Thymus (tissue), 11 donors: ENCODE results near the gene SLC7A10. TPM values are rescaled to one million over a fixed set of nuclear protein-coding genes. Genes with fewer than 3 reads are reported as not detected.

Source experiments
- DNase-seq, 9 donors: peaks; one replicate each; pipeline ENCODE4 v3.0.0-alpha.2; 2013; ENCODE audit warnings: low spot score in 9 of 9, low read depth in 6 of 9, missing footprints in 1 of 9
- H3K27ac ChIP-seq, 2 donors: one replicate each; pipeline ENCODE4 v1.5.1; 2013; ENCODE audit warnings: control low read depth in 1 of 2, low read depth in 1 of 2, low read length in 1 of 2, mild to moderate bottlenecking in 1 of 2, moderate library complexity in 1 of 2
- H3K27me3 ChIP-seq, 2 donors: one replicate each; pipeline ENCODE4 v1.5.1; 2013; ENCODE audit warnings: low read length in 1 of 2; ENCODE audit not compliant: control insufficient read depth in 2 of 2, insufficient read depth in 1 of 2
- H3K36me3 ChIP-seq, 2 donors: one replicate each; pipeline ENCODE4 v1.5.1; 2013; ENCODE audit warnings: low read length in 1 of 2, mild to moderate bottlenecking in 1 of 2, moderate library complexity in 1 of 2; ENCODE audit not compliant: control insufficient read depth in 2 of 2, insufficient read depth in 2 of 2
- H3K4me1 ChIP-seq, 2 donors: one replicate each; pipeline ENCODE4 v1.5.1; 2013; ENCODE audit warnings: low read length in 2 of 2; ENCODE audit not compliant: control insufficient read depth in 2 of 2, insufficient read depth in 2 of 2
- H3K4me3 ChIP-seq, 2 donors: one replicate each; pipeline ENCODE4 v1.5.1; 2013; ENCODE audit warnings: low read length in 2 of 2, control low read depth in 1 of 2, mild to moderate bottlenecking in 1 of 2
- H3K9me3 ChIP-seq, 2 donors: one replicate each; pipeline ENCODE4 v1.5.1; 2013; ENCODE audit warnings: low read length in 1 of 2, mild to moderate bottlenecking in 1 of 2; ENCODE audit not compliant: control insufficient read depth in 2 of 2, insufficient read depth in 1 of 2
- WGBS: extraction: QIAGEN DNeasy Blood & Tissue Kit; methylation state at CpG from one replicate; pipeline ENCODE4 v1.1.7; 2013; 5-methylcytosine and 5-hydroxymethylcytosine counted together
- polyA plus RNA-seq: library from polyadenylated mRNA; stranded (reverse); fragments of 200-250 nt; gene quantifications from one replicate; pipeline ENCODE4 v1.2.3, GENCODE V29; 2013
- total RNA-seq: library from RNA; stranded (reverse); fragments of 120-200 nt; gene quantifications from one replicate; pipeline ENCODE4 v1.2.4, GENCODE V29; 2013
- donor health status: healthy.

SLC7A10 gene
- total and polyA plus RNA-seq, 2 donors, result 0.11 to 0.33 TPM

DNA sequence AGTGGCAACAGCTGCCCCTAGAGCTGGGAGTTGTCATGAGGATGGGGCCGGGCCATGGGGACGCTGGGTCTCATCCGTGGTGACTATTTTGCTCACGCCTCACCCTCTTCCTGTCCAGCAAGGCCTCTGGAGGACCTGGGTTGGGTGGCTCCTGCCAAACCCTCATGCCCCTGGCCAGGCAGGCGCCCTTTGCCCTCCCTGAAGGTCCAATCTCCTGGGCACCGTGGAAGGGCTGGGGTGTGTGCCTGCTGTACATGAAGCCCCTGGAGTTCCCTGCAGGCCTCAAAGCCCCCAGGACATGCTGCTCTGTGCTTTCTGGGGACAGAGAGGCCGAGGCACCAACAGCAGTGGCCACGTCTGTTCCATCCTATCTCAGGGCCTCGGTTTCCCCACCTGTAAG lies 17.7 kb downstream of the SLC7A10 start:
- Histone ChIP-seq H3K4me3 (no peak overlapping the region), H3K36me3 (no peaks in the 10 kb centered on the region), H3K27me3 (no peaks in the 10 kb centered on the region), H3K9me3 (no peaks in the 10 kb centered on the region), H3K27ac (no peak overlapping the region), H3K4me1 (no peaks in the 10 kb centered on the region)
- DNase-seq, result no peak
- 95% methylated on average over 9 of the region's 9 CpGs for WGBS

DNA sequence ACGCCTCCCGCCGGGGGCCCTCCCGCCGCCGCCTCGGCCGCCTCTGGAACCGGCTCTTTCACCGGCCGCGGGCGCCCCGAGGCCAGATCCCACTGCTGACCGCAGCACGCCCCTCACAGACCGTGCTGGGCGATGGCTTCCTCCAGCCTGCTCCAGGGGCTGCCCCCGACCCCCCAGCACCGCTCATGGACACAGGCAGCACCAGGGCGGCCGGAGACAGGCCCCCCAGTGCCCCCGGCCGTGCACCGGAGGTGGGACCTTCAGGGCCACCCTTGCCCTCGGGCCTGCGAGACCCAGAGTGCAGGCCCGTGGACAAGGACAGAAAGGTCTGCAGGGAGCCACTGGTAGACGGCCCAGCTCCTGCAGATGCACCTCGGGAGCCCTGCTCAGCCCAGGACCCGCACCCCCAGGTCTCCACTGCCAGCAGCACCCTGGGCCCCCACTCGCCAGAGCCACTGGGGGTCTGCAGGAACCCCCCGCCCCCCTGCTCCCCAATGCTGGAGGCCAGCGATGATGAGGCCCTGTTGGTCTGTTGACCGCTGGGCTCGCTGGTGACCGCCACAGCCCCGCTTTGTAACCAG lies 18.5 kb downstream of the SLC7A10 start:
- WGBS, result 96% methylated on average over 38 of the region's 38 CpGs
- no peak for DNase-seq

DNA sequence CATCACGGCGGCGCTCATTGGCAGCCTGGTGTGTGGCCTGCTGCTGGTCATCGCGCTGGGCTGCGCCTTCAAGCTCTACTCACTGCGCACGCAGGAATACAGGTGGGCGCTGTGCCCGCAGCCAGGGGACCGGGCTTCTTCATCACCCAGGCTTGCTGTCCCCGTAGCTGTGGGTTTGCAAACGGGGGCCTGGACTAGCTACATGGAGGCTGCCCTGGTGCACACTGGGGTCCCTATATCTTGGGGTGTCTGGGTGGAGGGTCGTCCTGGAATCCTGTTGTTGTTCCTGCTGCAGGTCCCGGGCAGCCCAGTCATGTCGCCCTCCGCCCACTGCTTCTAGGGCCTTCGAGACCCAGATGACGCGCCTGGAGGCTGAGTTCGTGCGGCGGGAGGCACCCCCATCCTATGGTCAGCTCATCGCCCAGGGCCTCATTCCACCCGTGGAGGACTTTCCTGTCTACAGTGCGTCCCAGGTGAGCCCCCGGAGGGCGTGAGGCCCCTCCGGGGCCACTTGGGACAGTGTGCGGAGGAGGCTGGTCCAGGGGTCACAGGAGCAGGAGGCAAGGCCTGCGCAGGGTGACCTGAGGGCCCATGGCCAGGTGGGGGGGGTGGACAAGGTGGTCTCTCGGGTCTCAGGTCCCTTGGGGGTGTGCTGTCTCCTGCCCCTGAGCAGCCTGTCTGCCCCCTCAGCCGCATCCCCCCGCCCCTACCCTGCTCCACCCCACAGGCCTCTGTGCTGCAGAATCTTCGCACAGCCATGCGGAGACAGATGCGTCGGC lies 19.2 kb downstream of the SLC7A10 start:
- Histone ChIP-seq H3K27me3 (no peaks in the 10 kb centered on the region), H3K36me3 (no peaks in the 10 kb centered on the region), H3K4me3 (no peak overlapping the region), H3K9me3 (no peaks in the 10 kb centered on the region), H3K4me1 (no peaks in the 10 kb centered on the region), H3K27ac (no peak overlapping the region)
- no peak for DNase-seq
- WGBS, result 97% methylated on average over 38 of the region's 38 CpGs

More for the DNA sequence above, 18.5 kb downstream of the SLC7A10 start:
- Histone ChIP-seq H3K27me3 (no peaks in the 10 kb centered on the region), H3K27ac (no peak overlapping the region), H3K36me3 (no peaks in the 10 kb centered on the region), H3K4me3 (no peak overlapping the region), H3K9me3 (no peaks in the 10 kb centered on the region), H3K4me1 (no peaks in the 10 kb centered on the region)

DNA sequence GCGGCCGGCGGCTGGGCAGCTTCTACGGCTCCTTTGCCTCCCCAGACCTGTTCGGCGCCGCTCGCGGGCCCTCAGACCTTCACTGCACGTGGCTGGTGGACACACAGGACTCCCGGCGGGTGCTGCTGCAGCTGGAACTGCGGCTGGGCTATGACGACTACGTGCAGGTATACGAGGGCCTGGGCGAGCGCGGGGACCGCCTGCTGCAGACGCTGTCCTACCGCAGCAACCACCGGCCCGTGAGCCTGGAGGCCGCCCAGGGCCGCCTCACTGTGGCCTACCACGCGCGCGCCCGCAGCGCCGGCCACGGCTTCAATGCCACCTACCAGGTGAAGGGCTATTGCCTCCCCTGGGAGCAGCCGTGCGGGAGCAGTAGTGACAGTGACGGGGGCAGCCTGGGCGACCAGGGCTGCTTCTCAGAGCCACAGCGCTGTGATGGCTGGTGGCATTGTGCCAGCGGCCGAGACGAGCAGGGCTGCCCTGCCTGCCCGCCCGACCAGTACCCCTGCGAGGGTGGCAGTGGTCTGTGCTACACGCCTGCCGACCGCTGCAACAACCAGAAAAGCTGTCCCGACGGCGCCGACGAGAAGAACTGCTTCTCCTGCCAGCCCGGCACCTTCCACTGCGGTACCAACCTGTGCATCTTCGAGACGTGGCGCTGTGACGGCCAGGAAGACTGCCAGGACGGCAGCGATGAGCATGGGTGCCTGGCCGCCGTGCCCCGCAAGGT lies 20.0 kb downstream of the SLC7A10 start:
- no peaks in the 10 kb centered on the region for H3K9me3 ChIP-seq
- H3K27ac ChIP-seq, result no peak overlapping the region
- no peak for DNase-seq
- WGBS, result 97% methylated on average over 64 of the region's 64 CpGs
- H3K36me3 ChIP-seq, result no peaks in the 10 kb centered on the region
- no peaks in the 10 kb centered on the region for H3K27me3 ChIP-seq
- no peaks in the 10 kb centered on the region for H3K4me1 ChIP-seq
- H3K4me3 ChIP-seq, result no peak overlapping the region

DNA sequence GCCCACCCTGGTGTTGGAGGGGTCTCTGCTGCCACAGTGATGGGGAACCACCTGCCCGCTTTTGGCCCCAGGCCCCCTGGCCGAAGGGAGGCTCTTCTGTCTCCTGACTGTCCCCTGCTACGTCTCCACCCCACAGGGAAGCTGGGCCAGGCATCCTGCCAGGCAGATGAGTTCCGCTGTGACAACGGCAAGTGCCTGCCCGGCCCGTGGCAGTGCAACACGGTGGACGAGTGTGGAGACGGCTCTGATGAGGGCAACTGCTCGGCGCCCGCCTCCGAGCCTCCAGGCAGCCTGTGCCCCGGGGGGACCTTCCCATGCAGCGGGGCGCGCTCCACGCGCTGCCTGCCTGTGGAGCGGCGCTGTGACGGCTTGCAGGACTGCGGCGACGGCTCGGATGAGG lies 20.5 kb downstream of the SLC7A10 start:
- 97% methylated on average over 27 of the region's 27 CpGs for WGBS
- no peaks in the 10 kb centered on the region for H3K36me3 ChIP-seq
- no peak for DNase-seq
- H3K27me3 ChIP-seq, result no peaks in the 10 kb centered on the region
- no peak overlapping the region for H3K27ac ChIP-seq
- no peaks in the 10 kb centered on the region for H3K9me3 ChIP-seq
- H3K4me1 ChIP-seq, result no peaks in the 10 kb centered on the region
- no peak overlapping the region for H3K4me3 ChIP-seq

DNA sequence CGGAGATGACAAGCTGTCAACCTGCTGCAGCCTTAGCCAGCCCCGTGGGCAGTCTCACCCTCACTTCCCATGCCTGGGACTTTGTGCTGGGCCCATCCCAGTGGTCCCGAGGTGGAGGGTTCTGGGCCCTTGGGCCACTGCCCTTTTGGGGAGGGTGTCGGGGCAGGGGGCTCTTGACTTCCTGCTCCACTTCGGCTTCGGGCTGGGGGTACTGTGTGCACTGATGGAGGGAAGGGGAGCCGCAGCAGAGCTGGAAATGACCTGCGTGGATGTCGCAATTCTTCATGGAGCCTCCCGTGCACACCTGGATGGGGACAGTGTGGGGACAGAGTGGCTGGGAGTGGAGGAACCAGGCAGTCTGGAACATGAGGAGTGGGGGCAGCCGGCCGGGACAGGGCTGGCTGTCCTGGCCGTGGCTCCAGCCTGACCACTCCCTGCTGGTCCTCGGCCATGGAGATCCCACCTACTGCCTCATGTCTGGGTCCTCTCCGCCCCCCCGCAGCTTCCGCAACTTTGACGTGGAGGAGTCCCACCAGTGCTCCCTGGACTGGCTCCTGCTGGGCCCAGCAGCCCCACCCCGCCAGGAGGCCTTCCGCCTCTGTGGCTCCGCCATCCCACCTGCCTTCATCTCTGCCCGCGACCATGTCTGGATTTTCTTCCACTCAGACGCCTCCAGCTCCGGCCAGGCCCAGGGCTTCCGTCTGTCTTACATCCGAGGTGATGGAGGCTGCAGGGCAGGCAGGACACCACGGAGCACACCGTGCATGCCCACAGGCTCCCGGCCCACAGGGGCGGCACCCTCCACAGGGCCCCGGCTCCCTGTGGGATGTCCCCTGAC lies 21.3 kb downstream of the SLC7A10 start:
- Histone ChIP-seq H3K27me3 (no peaks in the 10 kb centered on the region), H3K36me3 (no peaks in the 10 kb centered on the region), H3K4me3 (no peak overlapping the region), H3K9me3 (no peaks in the 10 kb centered on the region), H3K27ac (no peak overlapping the region), H3K4me1 (no peaks in the 10 kb centered on the region)
- WGBS, result 96% methylated on average over 32 of the region's 32 CpGs
- no peak for DNase-seq

DNA sequence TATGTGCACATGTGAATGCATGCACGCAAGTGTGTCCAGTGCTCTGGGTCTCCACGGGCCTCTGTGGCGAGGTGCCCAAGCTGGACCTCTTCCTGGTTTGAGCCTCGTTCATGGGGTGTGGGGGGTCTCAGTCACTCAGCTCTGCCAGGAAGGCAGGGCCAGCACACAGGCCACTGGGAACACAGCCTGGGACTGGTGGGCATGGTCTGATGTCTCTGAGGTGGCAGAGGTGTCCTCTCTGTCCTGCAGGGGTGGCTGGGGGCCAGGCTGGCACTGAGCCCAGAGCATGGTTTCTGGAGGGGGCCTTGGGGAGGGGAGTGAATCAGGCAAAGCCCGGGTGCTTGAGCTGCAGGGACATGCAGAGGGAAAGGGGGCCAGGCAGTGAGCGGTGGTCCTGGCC lies 22.1 kb downstream of the SLC7A10 start:
- DNase-seq, result no peak
- Histone ChIP-seq H3K4me1 (no peaks in the 10 kb centered on the region), H3K4me3 (no peak overlapping the region), H3K36me3 (no peaks in the 10 kb centered on the region), H3K9me3 (no peaks in the 10 kb centered on the region), H3K27me3 (peaks cover 0 to 1% of the 10 kb centered on the region in 2 donors), H3K27ac (no peak overlapping the region)
- WGBS, result 90% methylated on average over 6 of the region's 6 CpGs

DNA sequence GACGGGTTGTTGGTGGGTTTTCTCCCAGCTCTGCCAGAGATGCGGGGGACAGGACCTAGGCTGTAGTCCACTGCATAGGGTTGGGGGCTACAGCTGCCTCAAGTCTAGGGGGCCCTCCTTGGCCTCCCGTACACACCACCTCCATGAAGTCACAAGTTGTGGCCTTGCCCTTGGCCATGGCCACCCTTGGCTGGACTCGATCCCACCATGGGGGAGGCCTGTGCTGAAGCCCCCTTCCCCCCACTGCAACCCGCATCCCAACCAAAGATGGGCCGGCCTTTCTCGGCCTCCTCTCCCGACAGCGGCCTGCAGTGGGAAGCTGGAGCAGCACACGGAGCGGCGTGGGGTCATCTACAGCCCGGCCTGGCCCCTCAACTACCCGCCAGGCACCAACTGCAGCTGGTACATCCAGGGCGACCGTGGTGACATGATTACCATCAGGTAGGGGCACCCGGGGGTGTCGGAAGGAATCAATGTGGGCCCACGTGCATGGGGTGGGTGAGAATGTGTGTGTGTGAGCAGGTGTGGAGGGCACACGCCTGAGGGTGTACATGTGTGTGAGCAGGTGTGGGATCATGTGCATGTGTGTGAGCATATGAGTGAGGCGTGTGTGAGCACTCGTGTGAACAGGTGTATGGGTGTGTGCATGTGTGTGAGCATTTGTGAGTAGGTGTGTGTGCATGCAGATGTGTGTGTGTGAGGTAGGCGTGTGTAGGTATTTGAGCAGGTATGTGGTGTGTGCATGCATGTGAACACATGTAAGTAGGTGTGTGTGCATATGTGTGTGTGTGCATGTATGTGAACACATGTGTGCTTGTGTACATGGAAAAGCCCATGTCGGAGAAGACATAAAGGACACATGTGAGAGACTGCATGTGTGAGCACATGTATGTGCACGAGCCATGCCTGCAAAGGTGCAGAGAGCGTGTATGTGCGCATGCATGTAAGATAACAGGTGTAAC lies 22.8 kb downstream of the SLC7A10 start:
- no peak for DNase-seq
- peaks cover 0 to 3% of the 10 kb centered on the region in 2 donors for H3K27me3 ChIP-seq
- no peaks in the 10 kb centered on the region for H3K9me3 ChIP-seq
- WGBS, result 93% methylated on average over 27 of the region's 27 CpGs
- H3K36me3 ChIP-seq, result no peaks in the 10 kb centered on the region
- H3K4me3 ChIP-seq, result no peak overlapping the region
- H3K4me1 ChIP-seq, result no peaks in the 10 kb centered on the region
- H3K27ac ChIP-seq, result no peak overlapping the region
